ENCODE measurements around the gene MICU1.
"Not testable (repeated sequence)": the region's sequence is repeated elsewhere in the genome, so short reads cannot be mapped to it uniquely, and the experiment has no call there.

Gene MICU1

GRCh38 chr10:72346117-72346516 is 279.8 kb downstream of the MICU1 start:
- not testable (repeated sequence) for DNase-seq (ENCODE audit: low spot score)

GRCh38 chr10:72344932-72345331 is 280.9 kb downstream of the MICU1 start:
- DNase-seq (ENCODE audit: low spot score): no peak

GRCh38 chr10:72342911-72343310 is 283.0 kb downstream of the MICU1 start:
- DNase-seq (ENCODE audit: low spot score): no peak

- DNase-seq (ENCODE audit: low spot score): peak; percentile 76
These were observed 285.2 kb downstream of the MICU1 start for GRCh38 chr10:72340510-72341261.

GRCh38 chr10:72338180-72338579 is 287.7 kb downstream of the MICU1 start:
- DNase-seq (ENCODE audit: low spot score): no peak

- DNase-seq (ENCODE audit: low spot score): no peak
These were observed 288.2 kb downstream of the MICU1 start for GRCh38 chr10:72337722-72338121.

- peak; percentile 71 for DNase-seq (ENCODE audit: low spot score)
These were observed 288.7 kb downstream of the MICU1 start for GRCh38 chr10:72337039-72337629.

- DNase-seq (ENCODE audit: low spot score): no peak
These were observed 289.4 kb downstream of the MICU1 start for GRCh38 chr10:72336259-72337038.

- DNase-seq (ENCODE audit: low spot score): no peak
These were observed 290.3 kb downstream of the MICU1 start for GRCh38 chr10:72335394-72336258.

- DNase-seq (ENCODE audit: low spot score): no peak
These were observed 291.0 kb downstream of the MICU1 start for GRCh38 chr10:72334825-72335393.

- DNase-seq (ENCODE audit: low spot score): no peak
These were observed 291.6 kb downstream of the MICU1 start for GRCh38 chr10:72334196-72334824.

- DNase-seq (ENCODE audit: low spot score): no peak
These were observed 292.5 kb downstream of the MICU1 start for GRCh38 chr10:72333112-72334015.

GRCh38 chr10:72332423-72333111 is 293.3 kb downstream of the MICU1 start:
- no peak for DNase-seq (ENCODE audit: low spot score)

GRCh38 chr10:72331575-72332422 is 294.1 kb downstream of the MICU1 start:
- DNase-seq (ENCODE audit: low spot score): no peak

- no peak for DNase-seq (ENCODE audit: low spot score)
These were observed 295.8 kb downstream of the MICU1 start for GRCh38 chr10:72330069-72330426.

GRCh38 chr10:72329290-72330068 is 296.4 kb downstream of the MICU1 start:
- no peak for DNase-seq (ENCODE audit: low spot score)

GRCh38 chr10:72328829-72329204 is 297.1 kb downstream of the MICU1 start:
- no peak for DNase-seq (ENCODE audit: low spot score)
